Left ventricle myocardium inferior (tissue), 1 donor: Measurements from ENCODE around the gene GNAQ. TPM values are rescaled to one million over a fixed set of nuclear protein-coding genes. Genes with fewer than 3 reads are reported as not detected.

Source experiments
- DNase-seq: peaks from one replicate; pipeline ENCODE4 v3.0.0-alpha.2; 2020
- H3K27ac ChIP-seq: fragments of 200-600 bp; replicated peaks from 2 replicates; pipeline ENCODE4 v1.8.0; 2021
- H3K27me3 ChIP-seq: fragments of 200-600 bp; 2 replicates; pipeline ENCODE4 v1.8.0; 2021; ENCODE audit warnings: low read depth
- H3K36me3 ChIP-seq: fragments of 200-600 bp; 2 replicates; pipeline ENCODE4 v1.8.0; 2021
- H3K4me1 ChIP-seq: fragments of 200-600 bp; 2 replicates; pipeline ENCODE4 v1.8.0; 2021
- H3K4me3 ChIP-seq: fragments of 200-600 bp; 2 replicates; pipeline ENCODE4 v1.8.0; 2021; ENCODE audit warnings: mild to moderate bottlenecking, moderate library complexity
- H3K9me3 ChIP-seq: fragments of 200-600 bp; replicated peaks from 2 replicates; pipeline ENCODE4 v1.8.0; 2021
- intact Hi-C: fragments of 100-400 bp; cut with micrococcal nuclease; formaldehyde crosslinking; loops from one replicate; pipeline ENCODE4 v1.11.0; 2022
- total RNA-seq: library from RNA; stranded (reverse); fragmentation: NEBNext Ultra II Directional; extraction: Animal tissue kit (Norgen Biotek cat#: 25700); gene quantifications from one replicate; pipeline ENCODE4 v1.2.1, GENCODE V29; 2021
- TF ChIP-seq, protein P1 (sequence below): fragments of 200-600 bp; IDR thresholded peaks from 2 replicates; pipeline ENCODE4 v1.8.0; 2021; ENCODE audit warnings: antibody characterized with exemption, mild to moderate bottlenecking, borderline replicate concordance
- donor health status: DM: no; HTN: yes; CAD: no; lungs with severe emphysema.

GNAQ gene
- total RNA-seq, 1 donor from 2014 or later: 15.2 TPM

DNA sequence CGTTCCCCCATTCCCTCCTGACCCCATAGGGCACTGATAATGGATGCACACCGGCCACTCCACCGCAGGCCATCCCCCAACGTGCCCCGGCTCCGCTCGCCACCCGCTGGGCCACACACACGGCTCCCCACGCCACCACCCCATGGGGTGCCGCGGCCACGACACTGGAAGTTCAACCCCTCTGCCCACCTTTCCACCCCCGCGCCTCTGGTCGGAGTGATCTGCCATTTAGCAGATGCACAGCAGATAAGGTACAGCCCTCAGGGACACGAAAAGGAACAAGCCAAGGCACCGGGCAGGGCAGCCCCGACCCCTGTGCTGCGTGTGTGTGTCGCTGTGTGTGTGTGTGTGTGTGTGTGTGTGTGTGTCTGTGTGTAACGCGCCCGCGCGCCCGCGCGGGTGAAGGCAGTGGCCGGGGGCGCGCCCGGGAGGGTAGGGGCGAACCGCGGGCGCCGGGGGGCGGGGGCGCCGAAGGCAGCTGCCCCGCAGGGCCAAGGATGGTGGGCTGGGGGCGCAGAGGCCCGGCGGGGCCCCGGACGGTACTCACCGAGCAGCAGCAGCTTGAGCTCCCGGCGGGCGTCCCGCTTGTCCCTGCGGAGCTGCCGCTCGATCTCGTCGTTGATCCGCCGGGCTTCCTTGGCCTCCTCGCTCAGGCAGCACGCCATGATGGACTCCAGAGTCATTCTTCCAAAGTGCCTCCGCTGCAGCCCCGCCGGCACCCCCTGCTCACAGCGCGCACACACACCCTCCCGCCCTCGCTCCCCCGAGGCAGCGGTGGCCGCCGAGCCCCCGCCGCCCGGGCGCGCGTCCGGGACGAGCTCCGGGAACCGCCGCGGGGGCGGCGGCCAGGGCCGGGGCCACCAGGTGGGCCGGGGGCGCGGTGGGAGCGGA lies 813 bp downstream of the GNAQ start:
- Histone ChIP-seq H3K36me3 (no peaks in the 10 kb centered on the region), H3K4me1 (peaks cover 72% of the 10 kb centered on the region), H3K27me3 (peaks cover 13% of the 10 kb centered on the region), H3K4me3 (peak overlapping the region; percentile 74), H3K27ac (peak overlapping the region; percentile 96), H3K9me3 (no peaks in the 10 kb centered on the region)
- intact Hi-C loops: loop anchor here (10.0 kb wide), 1 partner anchor 56 kb away; no protein-coding TSS in a partner anchor
- DNase-seq: peak; percentile 50
- TF ChIP-seq, protein P1, sequence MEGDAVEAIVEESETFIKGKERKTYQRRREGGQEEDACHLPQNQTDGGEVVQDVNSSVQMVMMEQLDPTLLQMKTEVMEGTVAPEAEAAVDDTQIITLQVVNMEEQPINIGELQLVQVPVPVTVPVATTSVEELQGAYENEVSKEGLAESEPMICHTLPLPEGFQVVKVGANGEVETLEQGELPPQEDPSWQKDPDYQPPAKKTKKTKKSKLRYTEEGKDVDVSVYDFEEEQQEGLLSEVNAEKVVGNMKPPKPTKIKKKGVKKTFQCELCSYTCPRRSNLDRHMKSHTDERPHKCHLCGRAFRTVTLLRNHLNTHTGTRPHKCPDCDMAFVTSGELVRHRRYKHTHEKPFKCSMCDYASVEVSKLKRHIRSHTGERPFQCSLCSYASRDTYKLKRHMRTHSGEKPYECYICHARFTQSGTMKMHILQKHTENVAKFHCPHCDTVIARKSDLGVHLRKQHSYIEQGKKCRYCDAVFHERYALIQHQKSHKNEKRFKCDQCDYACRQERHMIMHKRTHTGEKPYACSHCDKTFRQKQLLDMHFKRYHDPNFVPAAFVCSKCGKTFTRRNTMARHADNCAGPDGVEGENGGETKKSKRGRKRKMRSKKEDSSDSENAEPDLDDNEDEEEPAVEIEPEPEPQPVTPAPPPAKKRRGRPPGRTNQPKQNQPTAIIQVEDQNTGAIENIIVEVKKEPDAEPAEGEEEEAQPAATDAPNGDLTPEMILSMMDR: no peak

DNA sequence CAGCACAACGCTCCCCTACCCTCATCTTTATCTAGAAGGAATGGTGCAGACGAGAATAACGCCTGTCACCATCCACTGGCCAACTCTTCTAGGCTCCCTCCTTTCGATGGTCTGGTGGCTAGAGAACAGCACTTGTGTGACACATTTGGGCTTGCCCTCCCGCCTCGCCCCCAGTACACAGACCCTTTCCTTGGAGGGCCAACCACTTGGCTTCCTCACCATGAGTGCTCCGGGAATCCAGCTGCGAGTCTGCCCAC lies 1.4 kb downstream of the GNAQ start:
- TF ChIP-seq, protein P1: no peak
- intact Hi-C loops: loop anchor here (10.0 kb wide), 1 partner anchor 55 kb away; no protein-coding TSS in a partner anchor
- peak overlapping the region; percentile 96 for H3K27ac ChIP-seq
- peaks cover 13% of the 10 kb centered on the region for H3K27me3 ChIP-seq
- H3K4me3 ChIP-seq: peak overlapping the region; percentile 74
- H3K36me3 ChIP-seq: no peaks in the 10 kb centered on the region
- no peaks in the 10 kb centered on the region for H3K9me3 ChIP-seq
- DNase-seq: no peak
- H3K4me1 ChIP-seq: peaks cover 74% of the 10 kb centered on the region

DNA sequence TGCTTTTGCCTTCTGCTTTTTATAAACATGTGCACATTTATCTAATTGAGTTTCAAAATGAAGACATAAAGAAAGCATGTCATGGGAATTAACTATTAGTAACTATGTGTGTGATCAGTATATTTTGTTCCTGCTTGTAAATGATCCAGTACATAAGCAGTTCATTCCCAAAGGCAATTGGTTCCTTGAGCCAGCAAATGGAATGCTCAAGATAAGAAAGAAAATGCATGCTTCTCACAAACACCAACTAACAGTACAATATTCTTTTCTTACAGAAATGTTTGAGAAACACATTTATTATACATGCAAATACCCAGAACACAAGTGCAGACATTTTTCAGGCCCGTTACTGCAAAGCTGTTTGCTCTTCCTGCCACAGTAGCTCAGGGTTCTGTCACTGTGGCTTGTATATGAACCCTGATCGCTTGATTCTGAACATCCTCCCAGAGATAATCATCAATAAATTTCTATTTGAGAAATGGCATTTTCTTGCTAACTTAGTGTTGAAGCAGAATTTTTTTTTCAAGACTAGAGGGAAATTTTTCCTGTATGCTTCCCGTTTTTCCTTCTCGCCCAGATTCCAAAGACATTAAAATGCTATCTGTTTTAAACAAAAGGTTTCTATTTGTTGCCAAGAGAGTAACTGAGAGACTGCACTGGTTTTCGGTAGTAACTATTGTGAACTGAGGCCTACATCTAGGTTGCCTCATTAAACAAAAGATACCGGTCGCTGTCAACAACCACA lies 1.9 kb downstream of the GNAQ start:
- Histone ChIP-seq H3K4me1 (peaks cover 69% of the 10 kb centered on the region), H3K4me3 (peak overlapping the region; percentile 74), H3K27ac (peak overlapping the region; percentile 96), H3K9me3 (no peaks in the 10 kb centered on the region), H3K36me3 (no peaks in the 10 kb centered on the region), H3K27me3 (peaks cover 12% of the 10 kb centered on the region)
- DNase-seq: no peak
- TF ChIP-seq, protein P1: no peak
- intact Hi-C loops: loop anchor here (10.0 kb wide), 1 partner anchor 55 kb away; no protein-coding TSS in a partner anchor

DNA sequence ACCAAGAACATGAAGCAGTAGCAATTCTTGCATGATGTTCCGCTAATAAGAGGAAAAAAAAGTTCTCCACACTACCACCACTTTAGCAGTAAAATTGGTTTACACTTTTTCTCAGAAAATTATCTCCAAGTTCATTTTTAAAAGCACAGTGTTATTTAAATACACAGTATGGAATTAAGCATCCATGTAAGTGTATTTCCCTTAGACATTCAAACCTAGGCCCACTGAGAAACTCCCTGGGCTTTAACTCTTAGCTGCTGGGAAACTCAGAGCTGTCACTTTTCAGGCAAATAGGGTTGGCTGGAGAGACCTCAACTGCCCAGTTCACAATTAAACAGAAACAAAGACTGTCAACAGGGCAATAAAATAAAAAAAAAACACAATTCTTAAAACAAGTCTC lies 2.7 kb downstream of the GNAQ start:
- no peak for DNase-seq
- Histone ChIP-seq H3K4me3 (peak overlapping the region; percentile 74), H3K27me3 (peaks cover 10% of the 10 kb centered on the region), H3K27ac (peak overlapping the region; percentile 96), H3K9me3 (no peaks in the 10 kb centered on the region), H3K4me1 (peaks cover 62% of the 10 kb centered on the region), H3K36me3 (no peaks in the 10 kb centered on the region)
- TF ChIP-seq, protein P1: no peak
- intact Hi-C loops: no loop called here

DNA sequence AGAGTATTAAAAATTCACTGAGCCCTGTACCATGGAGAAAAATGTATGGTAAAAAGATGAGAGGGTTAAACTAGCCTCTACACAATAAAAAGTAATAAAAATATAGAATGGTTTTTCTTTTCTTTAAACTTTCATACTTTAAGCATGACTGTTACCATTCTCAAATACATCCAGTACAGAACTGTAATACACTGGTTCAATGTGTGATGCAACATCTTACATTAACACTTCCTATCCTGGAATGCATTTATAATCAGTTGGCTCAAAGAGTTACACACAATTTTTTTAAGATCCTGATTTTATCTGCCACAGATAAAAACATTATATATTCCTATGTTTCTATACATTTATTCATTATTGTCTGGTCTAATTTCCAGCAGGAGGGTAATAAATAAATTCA lies 4.7 kb downstream of the GNAQ start:
- TF ChIP-seq, protein P1: no peak
- intact Hi-C loops: no loop called here
- DNase-seq: no peak
- H3K27ac ChIP-seq: no peak overlapping the region
- H3K4me1 ChIP-seq: peaks cover 60% of the 10 kb centered on the region
- no peaks in the 10 kb centered on the region for H3K9me3 ChIP-seq
- no peaks in the 10 kb centered on the region for H3K36me3 ChIP-seq
- no peak overlapping the region for H3K4me3 ChIP-seq
- H3K27me3 ChIP-seq: peaks cover 2% of the 10 kb centered on the region
